Measurements from ENCODE around the gene RTCA.
"Not testable (repeated sequence)": the region's sequence is repeated elsewhere in the genome, so short reads cannot be mapped to it uniquely, and the experiment has no call there.

RTCA gene

DNA sequence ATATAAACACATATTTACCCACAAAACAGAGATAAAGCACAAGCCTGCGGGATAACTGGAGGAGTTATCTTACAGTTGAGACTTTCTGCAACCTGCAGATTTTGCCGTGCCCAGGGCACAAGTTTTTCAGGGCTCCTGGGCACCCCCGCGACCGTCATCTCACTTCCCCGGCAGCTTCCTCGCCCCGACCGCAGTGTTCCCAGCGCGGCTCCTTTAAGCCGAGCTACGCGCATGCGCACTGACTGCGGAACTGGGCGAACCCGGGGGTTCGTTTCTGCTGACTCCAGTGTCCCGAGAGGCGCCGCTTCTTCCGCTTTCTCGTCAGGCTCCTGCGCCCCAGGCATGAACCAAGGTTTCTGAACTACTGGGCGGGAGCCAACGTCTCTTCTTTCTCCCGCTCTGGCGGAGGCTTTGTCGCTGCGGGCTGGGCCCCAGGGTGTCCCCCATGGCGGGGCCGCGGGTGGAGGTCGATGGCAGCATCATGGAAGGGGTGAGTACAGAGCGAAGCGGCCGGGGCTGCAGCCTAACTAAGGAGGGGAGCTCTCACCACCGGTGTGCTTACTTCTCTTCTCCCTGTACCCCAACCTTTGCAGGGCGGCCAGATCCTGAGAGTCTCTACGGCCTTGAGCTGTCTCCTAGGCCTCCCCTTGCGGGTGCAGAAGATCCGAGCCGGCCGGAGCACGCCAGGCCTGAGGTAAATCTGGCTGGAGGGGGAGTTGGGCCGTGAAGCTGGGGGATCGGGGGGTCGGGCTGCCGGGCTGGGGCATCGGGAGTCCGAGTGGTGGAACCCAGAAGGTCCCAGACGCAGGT lies at the start of gene RTCA:
RTCA (plus strand) TSS at position 286 of the 810 bp plus-strand sequence; CDS start at position 446, 160 bp downstream.
- DNase-seq, result peak; percentile 81

GRCh38 chr1:100217834-100218233 lies 48.2 kb upstream of the RTCA start:
- no peak for DNase-seq

DNA sequence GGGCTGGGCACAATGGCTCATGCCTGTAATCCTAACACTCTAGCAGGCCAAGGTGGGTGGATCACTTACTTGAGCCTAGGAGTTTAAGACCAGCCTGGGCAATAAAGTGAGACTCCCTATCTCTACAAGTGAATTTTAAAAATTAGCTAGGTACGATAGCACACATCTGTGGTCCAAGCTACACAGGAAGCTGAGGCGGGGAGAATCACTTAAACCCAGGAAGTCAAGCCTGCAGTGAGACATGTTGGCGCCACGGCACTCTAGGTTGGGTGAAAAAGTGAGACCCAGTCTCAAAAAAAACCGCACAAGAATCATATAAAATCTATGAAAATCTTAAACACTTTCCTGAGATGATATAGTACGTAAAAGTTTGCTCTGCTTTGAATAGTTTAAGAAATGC lies 46.6 kb upstream of the RTCA start:
- DNase-seq, result no peak

DNA sequence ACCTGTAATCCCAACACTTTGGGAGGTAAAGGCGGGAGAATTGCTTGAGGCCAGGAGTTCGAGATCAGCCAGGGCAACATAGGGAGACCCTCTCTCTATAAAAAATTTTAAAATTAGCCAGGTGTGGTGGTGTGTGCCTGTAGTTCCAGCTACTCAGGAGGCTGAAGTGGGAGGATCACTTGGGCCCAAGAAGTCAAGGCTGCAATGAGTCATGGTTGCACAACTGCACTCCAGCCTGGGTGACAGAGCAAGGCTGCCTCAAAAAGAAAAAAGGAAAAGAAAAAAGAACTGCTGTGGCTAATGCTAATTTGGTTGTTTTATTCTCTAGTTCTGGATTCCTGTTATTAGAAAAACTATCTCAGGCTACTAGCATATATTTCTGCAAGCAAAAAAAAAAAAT lies 46.1 kb upstream of the RTCA start:
- DNase-seq, result no peak

GRCh38 chr1:100222428-100222827 lies 43.6 kb upstream of the RTCA start:
- no peak for DNase-seq

DNA sequence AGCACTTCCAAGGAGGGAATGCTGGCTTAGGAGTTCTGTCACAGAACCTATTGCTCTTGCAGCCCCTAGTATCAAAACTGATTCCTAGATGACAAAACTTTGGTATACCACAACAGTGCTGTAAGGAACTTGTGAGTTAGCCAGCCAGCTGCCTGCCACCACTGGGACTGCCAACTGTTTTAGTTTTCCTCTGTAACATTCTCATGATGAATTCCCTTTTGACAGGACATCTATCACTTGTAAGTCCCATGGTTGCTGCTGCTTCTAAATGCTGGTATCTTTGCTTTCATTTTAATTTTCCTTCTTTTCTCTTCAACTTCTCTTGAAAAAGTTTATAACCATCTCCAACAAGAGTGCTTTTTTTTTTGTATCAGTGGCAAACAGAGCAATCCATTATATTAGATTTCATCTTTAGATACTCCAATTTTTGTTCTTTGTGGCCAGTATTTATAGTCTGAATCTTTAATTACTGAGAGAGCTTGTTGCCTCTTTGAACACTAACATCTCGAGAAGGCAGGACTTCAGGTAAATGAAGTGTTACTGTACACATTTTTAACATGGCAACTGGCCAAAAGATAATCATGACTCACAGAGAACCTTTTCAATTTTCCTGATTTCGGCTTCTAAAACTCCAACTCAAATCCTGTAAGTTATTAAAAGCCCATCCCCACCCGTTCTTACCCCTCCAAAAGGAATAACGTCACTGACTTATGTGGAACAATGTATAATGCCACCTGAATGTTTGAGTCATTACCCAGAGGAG lies 36.2 kb upstream of the RTCA start:
- no peak for DNase-seq

- no peak for DNase-seq
These were observed 35.3 kb upstream of the RTCA start for GRCh38 chr1:100230765-100231164.

GRCh38 chr1:100231721-100232120 lies 34.3 kb upstream of the RTCA start:
- no peak for DNase-seq

GRCh38 chr1:100232156-100232555 lies 33.9 kb upstream of the RTCA start:
- no peak for DNase-seq

DNA sequence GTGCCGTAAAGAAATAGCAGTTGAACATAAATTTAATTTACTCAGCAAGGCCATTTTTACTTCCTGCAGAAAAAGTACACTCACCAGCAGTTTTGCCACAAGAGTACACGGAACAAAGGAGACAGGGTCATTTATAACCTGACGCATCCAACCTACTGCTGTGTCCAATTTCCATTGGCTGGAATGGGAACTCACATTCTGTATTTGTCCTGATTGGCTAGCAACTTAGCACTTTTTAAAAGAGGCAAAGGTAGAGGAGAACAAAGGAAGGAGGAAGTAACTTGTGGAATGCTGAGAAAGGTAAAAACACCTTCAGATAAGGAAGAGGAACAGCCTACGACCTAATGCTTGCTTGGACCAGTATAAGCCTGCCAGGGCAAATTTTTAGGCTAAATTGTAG lies 32.5 kb upstream of the RTCA start:
- DNase-seq, result not testable (repeated sequence)

DNA sequence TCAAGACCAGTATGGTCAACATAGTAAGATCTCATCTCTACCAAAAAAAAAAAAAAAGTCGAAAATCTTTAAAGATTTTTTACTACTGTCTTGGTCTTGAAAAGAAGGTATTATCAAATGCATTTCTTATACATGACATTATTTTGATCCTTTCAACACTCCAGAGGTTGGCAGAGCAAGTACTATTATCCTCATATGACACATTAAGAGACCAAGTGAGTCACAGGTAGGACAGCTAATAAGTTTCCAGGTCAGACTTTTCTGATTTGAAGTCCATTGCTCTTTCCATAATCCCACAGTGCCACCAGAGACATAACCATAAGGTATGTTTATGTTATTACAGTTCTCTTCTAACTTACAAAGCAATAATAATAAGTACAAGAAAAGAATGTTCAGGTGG lies 31.6 kb upstream of the RTCA start:
- DNase-seq, result no peak

- no peak for DNase-seq
These were observed 28.9 kb upstream of the RTCA start for GRCh38 chr1:100237091-100237490.

DNA sequence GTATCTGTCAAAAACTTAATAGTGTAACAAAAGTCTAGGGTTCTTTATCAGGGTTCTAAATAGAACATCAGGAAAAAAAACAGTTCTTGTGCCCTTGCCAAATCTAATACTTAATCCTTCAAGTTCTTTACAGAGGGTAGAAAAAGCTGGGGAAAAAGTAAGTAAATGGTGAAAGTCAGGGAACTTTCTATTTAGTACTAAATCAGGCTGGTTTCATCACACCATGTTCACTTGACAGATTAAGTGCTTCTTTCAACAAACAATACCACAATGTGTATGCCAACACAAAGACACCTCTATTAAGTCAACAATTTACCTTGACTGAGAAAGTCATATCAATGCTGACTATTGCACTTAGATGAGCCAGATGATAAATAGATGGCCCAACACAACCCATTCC lies 26.1 kb upstream of the RTCA start:
- DNase-seq, result no peak

DNA sequence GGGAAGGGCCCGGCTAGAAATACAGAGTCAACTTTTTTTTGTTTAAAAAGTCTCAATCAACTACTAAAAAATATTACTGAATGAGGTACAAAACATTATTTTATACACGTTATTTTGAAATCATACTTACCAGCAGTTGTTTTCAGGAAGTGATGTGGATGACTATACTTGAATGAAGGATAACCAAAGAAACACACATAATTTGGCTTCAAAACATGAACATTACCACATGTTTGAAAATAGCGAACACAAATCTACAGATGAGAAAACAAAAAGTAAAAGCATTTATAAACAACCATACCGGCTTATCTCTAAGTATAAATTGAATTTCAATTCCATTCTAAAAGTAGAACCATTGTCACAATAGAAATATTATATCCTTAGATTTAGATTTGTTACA lies 25.4 kb upstream of the RTCA start:
- no peak for DNase-seq

GRCh38 chr1:100246738-100247137 lies 19.3 kb upstream of the RTCA start:
- DNase-seq, result no peak

GRCh38 chr1:100249155-100249536 lies 16.9 kb upstream of the RTCA start:
- no peak for DNase-seq

GRCh38 chr1:100249537-100250257 lies 16.3 kb upstream of the RTCA start, which contains the start of gene DBT:
Gene DBT, minus strand, starts transcription at chr1:100249834. Its CDS starts 14 bp downstream, at chr1:100249820.
- DNase-seq, result peak; percentile 79

DNA sequence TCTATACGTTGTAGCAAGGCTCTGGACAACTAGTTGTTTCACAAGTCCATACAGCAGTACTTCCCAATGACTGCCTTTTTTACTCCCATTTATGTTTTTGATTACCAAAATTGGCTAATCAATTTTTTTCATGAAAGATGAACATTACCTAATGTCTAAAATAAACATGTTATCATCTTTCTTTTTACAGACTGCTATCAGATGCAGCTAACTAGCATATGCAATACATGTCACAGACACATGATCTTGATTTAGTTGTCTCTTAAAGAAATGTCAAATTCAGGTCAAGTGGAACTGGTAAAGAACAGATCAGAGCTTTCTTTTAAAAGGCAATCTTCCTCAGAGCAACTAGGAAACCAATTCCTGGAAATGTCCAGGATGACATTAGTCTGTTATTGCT lies 15.8 kb upstream of the RTCA start:
- no peak for DNase-seq

- DNase-seq, result no peak
These were observed 15.2 kb upstream of the RTCA start for GRCh38 chr1:100250807-100251206.

DNA sequence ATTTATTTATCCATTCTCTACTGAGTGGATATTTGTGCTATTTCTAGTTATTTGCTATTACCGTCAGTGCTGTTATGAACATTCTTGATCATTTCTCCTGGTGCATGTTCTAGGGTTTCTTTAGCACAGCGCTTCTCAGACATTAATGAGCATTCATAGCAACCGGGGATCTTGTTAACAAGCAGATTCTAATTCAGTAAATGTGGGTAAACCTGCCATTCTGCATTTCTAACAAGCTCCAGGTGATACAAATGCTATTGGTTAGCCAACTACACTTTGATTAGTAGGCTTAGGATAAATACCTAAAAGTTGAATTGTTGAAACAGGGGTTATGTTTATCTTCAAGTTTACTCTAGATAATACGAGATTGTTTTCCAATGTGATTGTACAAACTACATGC lies 13.1 kb upstream of the RTCA start:
- DNase-seq, result no peak

DNA sequence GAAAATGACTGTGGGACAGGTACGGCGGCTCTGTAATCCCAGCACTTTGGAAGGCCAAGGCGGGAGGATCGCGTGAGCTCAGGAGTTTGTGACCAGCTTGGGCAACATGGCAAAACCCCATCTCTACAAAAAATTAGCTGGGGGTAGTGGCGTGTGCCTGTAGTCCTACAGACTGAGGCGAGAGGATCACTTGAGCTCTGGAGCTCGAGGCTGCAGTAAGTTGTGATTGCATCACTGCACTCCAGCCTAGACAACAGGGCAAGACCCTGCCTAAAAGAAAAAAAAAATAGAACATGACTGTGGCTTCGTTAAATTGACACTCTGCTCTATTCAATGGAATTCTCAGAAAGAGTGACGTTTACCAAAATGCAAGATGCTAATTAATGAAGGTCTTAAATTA lies 12.5 kb upstream of the RTCA start:
- no peak for DNase-seq

DNA sequence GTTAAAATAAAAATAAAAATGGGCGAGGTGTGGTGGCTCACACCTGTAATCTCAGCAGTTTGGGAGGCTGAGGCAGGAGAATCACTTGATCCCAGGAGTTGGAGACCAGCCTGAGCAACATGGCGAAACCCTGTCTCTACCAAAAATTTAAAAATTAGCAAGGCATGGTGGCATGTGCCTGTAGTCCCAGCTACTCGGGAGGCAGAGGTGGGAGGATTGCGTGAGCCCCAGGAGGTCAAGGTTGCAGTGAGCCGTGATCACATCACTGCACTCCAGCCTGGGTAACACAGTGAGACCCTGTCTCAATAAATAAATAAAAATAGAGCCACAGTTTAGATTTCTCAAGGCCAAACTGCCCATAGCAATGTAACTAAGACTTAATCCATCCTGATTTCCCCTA lies 9.7 kb upstream of the RTCA start:
- not testable (repeated sequence) for DNase-seq

- DNase-seq, result not testable (repeated sequence)
These were observed 7.6 kb upstream of the RTCA start for GRCh38 chr1:100258427-100258826.

DNA sequence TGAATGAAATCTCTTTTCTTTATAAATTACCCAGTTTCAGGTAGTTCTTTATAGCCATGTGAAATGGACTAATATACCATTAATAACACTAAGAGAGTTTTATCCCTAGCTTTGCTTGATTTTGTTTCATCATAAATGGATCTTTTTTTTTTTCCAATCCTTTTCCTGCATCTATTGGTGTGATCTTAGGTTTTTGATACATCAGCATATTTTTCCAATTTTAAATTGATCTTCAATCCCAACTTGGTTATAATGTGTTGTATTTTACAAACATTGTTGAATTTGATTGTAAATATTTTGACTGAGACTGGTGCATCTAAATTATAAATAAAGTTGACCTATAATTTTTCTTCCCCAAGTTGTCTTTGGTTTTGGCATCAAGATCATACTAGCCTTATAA lies 4.3 kb upstream of the RTCA start:
- DNase-seq, result no peak

All from KG1 (cell line).